Activated CD8-positive, alpha-beta memory T cell treated with anti-CD3 and anti-CD28 coated beads, Interleukin-2, amount 50 U/mL, for 4 hours (primary cell): ENCODE results near the gene HOXA11.

Source experiments
- DNase-seq: peaks from one replicate; pipeline ENCODE4 v3.0.0-alpha.2; 2020

HOXA11 gene

GRCh38 chr7:27192546-27193334, 7.7 kb upstream of the HOXA11 start:
- no peak for DNase-seq

GRCh38 chr7:27191833-27192545, 7.0 kb upstream of the HOXA11 start:
- no peak for DNase-seq

GRCh38 chr7:27191161-27191731, 6.2 kb upstream of the HOXA11 start:
- DNase-seq = no peak

DNA sequence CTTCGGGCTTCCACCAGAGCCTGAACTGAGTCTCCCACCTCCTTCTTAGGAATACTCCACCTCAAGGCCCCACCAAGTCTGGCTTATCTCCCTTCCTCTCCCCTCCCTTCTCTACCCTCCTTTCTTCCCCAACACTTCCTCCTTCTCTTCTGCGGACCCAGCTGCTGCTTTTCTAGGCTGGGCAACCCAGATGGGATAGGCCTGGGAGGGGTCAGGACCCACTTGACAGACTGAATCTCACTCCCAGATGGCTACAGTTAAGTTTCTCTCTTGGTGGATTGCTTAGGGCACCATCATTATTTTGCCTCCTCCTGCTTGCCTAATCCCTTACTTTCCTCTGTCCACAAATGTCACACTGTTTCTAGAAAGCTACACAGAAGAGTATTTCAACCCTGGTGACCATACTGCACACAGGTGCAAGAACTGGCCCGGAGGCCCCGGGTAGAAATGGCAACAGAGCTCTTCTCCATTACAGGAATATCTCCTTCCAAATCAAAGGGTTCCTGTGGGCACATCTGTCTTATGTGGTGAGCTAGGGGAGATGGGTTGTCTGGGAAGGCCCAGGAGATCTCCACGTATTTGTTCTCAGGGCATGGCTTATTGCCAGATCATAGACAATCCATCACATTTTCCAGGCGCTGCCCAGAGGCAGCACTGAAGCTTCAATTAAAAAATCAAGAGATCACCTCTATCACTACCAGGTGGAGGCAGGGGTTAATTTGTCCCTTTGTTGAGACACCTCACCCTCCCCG, 5.1 kb upstream of the HOXA11 start:
- DNase-seq = no peak

DNA sequence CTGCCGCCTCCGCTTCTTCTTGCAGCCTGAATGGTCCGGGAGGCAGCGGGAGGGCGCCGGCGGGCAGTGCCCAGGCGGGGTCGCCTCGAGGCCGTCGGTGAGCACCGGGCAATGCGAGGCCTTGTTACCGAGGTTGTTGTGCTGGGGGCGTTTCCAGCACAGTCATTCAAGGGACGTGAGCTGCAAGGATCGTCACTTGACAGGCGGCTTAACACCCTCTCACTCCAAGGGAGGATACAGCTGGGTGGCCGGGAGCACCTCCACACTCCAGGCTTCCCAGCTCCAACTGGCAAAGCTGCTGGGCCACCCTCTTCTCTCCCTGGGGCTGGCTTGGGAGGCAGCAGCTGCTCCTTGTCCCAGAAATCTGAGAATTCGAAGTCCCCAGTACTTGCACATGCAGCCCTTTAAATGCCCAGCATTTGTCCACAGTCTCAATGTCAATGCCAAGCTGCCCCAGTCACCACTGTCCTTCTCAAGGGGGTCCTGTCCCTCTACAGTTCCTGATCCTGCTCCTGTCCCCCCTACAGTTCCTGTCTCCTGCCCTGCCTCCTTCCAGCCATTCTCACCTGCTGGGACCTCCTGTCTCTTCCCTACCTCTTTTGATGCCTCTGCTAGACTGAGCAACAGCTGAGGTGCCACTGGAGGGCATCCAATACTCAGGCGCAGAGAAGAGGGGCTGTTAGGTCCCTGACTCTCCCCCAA, 4.4 kb upstream of the HOXA11 start:
- DNase-seq = no peak

- no peak for DNase-seq
Observed at GRCh38 chr7:27188386-27189294, 3.6 kb upstream of the HOXA11 start.

DNA sequence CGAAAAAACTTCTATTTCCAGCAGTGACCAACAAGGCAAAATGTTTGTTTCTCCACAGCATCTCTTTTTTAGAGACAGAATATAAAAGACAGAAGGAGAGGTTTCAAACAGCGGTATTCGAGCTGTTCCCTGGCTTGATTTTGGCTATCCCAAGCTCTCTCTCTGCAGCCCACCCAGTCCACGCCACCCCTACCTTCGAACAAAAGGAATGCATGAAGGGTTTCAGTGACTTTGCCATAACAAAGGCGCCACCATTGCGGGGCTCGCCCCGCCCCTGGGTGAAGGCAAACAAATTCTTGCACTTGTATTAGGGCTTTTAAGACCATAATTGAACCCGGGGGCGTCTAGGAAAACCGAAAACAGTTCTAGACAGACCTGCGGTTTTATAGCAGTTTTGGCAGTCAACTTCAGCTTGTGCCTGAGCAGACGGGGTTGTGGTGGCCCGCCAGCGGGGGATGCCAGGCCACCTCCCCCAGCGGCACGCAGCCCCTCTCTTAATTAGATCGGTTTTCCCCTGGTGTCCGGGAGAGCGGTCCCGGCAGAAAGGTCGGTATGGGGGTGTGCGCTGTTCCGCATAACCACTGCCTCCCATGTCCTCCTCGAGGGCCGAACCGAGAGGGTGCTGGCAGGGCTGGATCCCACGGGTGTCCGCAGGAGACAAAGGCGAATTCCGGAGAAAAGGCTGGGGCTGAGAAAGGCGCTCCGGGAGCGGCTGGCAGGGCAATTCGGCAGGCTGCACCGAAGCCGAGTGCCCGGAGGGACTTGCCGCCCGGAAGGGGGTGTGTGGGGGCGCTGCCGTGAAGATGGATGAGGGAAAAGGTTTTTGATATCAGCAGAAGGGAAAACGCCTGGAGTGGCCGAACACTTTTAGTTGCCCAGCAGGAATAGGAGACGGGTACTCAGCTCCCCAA, 2.7 kb upstream of the HOXA11 start:
- DNase-seq = no peak

DNA sequence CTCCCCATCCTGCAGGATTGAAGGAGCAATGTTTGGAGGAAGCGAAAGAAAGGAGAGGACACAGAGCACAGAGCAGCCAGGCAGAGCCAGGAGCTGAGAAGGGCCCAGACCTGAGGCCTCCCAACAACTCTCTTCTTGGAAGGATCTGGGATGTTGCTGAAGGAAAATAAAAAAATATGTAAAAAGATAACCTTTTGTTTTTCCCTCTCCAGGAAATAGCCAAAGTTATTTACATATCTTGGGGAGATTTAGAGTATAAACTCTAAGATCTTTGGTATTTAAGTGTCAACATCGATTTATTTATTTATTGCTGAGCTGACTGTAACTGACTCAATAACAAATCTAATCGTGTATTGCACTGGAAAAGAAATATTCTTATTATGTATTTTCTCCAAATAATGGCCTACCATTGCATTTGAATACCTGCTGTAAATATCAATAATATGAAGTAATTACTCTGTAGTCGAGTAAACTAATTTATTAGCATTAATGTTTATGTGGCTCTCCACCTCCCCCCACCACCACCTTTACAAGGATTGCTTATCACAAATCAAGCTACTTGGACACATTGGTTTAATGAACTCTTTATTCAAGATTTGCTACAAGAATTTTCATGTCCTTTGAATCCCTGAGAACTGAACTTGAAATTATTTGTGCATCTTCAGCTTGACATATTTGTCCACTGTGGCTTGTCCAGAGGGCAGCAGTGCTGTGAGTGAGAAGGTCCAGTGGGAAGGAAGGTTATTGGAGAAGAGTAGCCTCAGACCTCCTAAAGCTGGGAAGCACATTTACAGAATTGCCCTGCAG, 1.8 kb upstream of the HOXA11 start:
- DNase-seq = no peak

DNA sequence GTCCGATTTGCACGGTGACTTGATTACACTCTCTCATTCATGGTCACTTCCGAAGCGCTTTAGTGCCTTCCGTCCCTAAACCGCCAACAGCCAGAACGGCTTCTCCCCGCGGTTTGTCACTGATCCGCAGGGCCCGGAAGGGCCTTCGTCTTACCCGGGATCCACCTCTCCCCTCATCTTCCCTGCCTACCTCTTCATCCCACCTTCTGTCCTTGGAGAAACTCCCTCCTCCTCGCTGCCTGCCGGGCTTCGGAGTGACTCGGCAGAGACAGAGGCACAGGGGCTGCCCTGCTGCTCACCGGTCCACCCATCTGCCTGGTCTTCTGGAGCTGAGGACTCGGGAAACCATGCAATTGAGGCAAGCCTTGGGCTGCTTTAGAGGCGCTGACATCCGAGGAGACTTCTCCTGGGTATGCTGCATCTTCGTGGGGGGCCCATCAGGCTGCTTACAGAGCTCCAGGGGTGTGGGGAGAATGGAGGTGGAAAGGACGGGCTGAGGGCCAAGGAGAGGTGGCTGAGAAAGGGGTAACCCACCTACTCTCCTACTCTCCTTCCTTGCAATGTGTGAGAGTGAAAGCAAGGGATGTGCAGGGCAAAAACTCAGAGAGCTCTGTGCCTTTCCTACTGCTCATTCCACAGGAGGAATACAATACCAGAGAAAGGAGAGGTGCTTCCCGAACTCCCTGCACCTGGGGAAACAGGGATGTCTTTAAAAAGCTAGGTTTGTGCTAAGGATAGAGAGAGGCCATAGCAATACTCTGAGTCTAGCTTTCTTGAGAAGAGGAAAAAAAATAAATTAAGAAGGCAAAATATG, 1.0 kb upstream of the HOXA11 start:
- DNase-seq = no peak

GRCh38 chr7:27184337-27185012, 557 bp downstream of the HOXA11 start:
- peak; percentile 24 for DNase-seq

- no peak for DNase-seq
Observed at GRCh38 chr7:27183682-27184336, 1.2 kb downstream of the HOXA11 start.

GRCh38 chr7:27182861-27183681, 2.0 kb downstream of the HOXA11 start:
- no peak for DNase-seq

- DNase-seq = no peak
Observed at GRCh38 chr7:27182285-27182841, 2.7 kb downstream of the HOXA11 start.

GRCh38 chr7:27181795-27182275, 3.2 kb downstream of the HOXA11 start:
- DNase-seq = no peak

GRCh38 chr7:27180431-27181420, 4.3 kb downstream of the HOXA11 start:
- no peak for DNase-seq
